ENCODE measurements around the gene SMIM45.

Gene SMIM45

DNA sequence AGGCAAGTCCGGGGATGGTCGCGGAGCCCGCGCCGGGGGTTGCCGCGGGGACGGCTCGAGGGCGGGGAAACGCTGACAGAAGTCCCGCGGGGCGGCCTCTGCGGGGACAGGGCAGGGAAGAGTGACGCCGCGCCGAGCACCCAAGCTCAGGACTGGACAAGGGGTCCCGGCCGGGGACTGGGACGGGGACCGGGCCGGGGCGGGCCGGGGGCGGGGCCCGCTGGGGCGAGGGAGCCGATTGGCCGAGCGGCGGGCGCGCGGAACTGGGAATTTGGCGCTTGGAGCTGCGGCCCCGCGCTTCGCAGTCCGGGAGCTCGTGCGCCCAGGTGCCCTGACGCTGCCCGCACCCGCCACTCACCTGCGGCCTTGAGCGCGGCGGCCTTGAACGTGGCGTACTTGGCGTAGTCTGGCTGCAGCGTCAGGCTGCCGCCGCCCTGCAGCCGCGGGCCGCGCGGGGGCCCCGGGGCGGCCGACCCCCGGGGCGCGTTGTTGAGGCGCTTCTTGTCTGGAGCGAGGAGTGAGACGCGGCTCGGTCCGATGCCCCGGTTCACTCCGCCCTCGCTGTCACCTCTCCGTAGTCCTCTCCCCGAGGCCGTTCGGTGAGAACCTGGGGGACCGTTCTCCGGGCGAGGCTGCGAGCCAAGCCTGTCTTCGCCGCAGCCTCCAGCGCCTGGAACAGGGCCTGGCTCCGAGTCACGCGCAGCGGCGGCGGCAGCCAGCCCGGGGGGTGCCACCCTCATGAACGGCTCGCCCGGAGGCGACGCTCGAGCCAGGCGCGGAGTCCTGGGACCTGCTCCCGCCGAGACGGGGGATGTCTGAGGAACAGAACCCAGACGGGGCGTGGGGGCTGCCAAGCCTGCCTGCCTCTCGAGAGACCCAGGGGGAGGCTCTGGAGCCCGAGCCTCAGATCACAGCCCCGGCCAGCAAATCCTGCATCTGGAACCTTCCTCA lies 41.6 kb upstream of the SMIM45 start:
- Histone ChIP-seq H3K4me1 (ENCODE audit: control insufficient read depth, insufficient read depth, low read length) (no peaks in the 10 kb centered on the region; the same call in 1 of the 2 replicates), H3K4me3 (ENCODE audit: low read depth in 2 of 2, low read length in 2 of 2) (no peak overlapping the region), H3K9me3 (ENCODE audit: control insufficient read depth, insufficient read depth, low read depth, low read length) (no peaks in the 10 kb centered on the region), H3K36me3 (ENCODE audit: control insufficient read depth, insufficient read depth, low read length) (no peaks in the 10 kb centered on the region), H3K27me3 (ENCODE audit: control insufficient read depth, insufficient read depth, low read length) (no peaks in the 10 kb centered on the region), H3K27ac (ENCODE audit: low read length) (no peak overlapping the region)
- intact Hi-C loops (cut with micrococcal nuclease; ENCODE audit: unreplicated experiment): no loop called here
- CTCF ChIA-PET: no interaction called here
- in situ Hi-C loops (cut with HindIII; ENCODE audit: low pct_unique_long_range_greater_than_20kb, low sequenced_read_pairs): no loop called here
- no TSS peak for BruUV-seq (replicated peaks)
- ATAC-seq (peak; percentile 22; the same call in 1 of the 2 replicates), DNase-seq (ENCODE audit: low read depth, low spot score) (no peak)
- TF ChIP-seq SIN3A (IDR thresholded peaks at IDR 0.05; ENCODE audit: borderline replicate concordance, insufficient read depth, low read depth, low read length) (no peak), POLR2AphosphoS5 (IDR thresholded peaks at IDR 0.05; ENCODE audit: low read depth, low read length) (no peak), CTCF (IDR thresholded peaks at IDR 0.05) (no peak), TCF7L2 (IDR thresholded peaks at IDR 0.05; ENCODE audit: low read depth, low read length) (no peak)
- TF ChIP-seq, protein P1, sequence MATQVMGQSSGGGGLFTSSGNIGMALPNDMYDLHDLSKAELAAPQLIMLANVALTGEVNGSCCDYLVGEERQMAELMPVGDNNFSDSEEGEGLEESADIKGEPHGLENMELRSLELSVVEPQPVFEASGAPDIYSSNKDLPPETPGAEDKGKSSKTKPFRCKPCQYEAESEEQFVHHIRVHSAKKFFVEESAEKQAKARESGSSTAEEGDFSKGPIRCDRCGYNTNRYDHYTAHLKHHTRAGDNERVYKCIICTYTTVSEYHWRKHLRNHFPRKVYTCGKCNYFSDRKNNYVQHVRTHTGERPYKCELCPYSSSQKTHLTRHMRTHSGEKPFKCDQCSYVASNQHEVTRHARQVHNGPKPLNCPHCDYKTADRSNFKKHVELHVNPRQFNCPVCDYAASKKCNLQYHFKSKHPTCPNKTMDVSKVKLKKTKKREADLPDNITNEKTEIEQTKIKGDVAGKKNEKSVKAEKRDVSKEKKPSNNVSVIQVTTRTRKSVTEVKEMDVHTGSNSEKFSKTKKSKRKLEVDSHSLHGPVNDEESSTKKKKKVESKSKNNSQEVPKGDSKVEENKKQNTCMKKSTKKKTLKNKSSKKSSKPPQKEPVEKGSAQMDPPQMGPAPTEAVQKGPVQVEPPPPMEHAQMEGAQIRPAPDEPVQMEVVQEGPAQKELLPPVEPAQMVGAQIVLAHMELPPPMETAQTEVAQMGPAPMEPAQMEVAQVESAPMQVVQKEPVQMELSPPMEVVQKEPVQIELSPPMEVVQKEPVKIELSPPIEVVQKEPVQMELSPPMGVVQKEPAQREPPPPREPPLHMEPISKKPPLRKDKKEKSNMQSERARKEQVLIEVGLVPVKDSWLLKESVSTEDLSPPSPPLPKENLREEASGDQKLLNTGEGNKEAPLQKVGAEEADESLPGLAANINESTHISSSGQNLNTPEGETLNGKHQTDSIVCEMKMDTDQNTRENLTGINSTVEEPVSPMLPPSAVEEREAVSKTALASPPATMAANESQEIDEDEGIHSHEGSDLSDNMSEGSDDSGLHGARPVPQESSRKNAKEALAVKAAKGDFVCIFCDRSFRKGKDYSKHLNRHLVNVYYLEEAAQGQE (IDR thresholded peaks at IDR 0.05; ENCODE audit: insufficient read depth in 1 of 2, low read depth in 2 of 2, low read length in 1 of 2): no peak
- POLR2A ChIA-PET: no interaction called here

DNA sequence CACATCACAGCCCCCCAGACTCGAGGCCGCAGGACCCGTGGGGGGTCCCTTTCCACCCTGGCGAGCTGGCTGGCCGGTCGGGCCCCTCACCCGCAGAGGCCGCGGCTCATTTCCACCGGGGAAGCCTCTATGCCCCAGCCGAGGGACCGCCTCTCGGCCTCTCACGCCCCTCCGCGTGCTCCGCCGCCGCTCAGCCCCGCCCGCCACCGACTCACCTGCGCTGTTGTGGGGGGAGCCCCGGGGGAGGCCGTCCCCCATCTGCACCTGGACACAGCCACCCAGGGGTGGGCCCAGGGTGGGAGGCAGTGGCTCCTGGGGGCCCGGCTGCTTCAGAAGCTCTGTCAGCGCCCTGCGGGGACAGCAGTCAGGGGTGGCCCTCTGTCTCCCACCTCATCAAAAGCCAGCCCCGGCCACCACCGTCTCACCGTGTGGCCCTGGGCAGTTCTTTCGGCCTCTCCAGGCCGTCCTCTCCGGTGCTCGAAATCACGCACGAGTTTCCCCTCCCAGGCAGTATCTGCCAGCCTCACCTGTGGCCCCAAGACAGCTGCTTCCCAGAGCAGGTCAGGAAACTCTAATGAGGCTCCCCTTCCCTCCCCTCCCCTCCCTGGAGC lies 40.8 kb upstream of the SMIM45 start:
- ChIA-PET POLR2A (no interaction called here), CTCF (no interaction called here)
- intact Hi-C loops (cut with micrococcal nuclease; ENCODE audit: unreplicated experiment): no loop called here
- Histone ChIP-seq H3K4me1 (ENCODE audit: control insufficient read depth, insufficient read depth, low read length) (no peaks in the 10 kb centered on the region; the same call in 1 of the 2 replicates), H3K27ac (ENCODE audit: low read length) (no peak overlapping the region), H3K27me3 (ENCODE audit: control insufficient read depth, insufficient read depth, low read length) (no peaks in the 10 kb centered on the region), H3K36me3 (ENCODE audit: control insufficient read depth, insufficient read depth, low read length) (no peaks in the 10 kb centered on the region), H3K4me3 (ENCODE audit: low read depth in 2 of 2, low read length in 2 of 2) (no peak overlapping the region), H3K9me3 (ENCODE audit: control insufficient read depth, insufficient read depth, low read depth, low read length) (no peaks in the 10 kb centered on the region)
- ATAC-seq (no peak), DNase-seq (ENCODE audit: low read depth, low spot score) (no peak)
- BruUV-seq (replicated peaks): no TSS peak
- TF ChIP-seq CTCF (IDR thresholded peaks at IDR 0.05) (no peak), TCF7L2 (IDR thresholded peaks at IDR 0.05; ENCODE audit: low read depth, low read length) (no peak), SIN3A (IDR thresholded peaks at IDR 0.05; ENCODE audit: borderline replicate concordance, insufficient read depth, low read depth, low read length) (no peak), POLR2AphosphoS5 (IDR thresholded peaks at IDR 0.05; ENCODE audit: low read depth, low read length) (no peak)
- TF ChIP-seq, protein P1 (IDR thresholded peaks at IDR 0.05; ENCODE audit: insufficient read depth in 1 of 2, low read depth in 2 of 2, low read length in 1 of 2): no peak
- in situ Hi-C loops (cut with HindIII; ENCODE audit: low pct_unique_long_range_greater_than_20kb, low sequenced_read_pairs): no loop called here
